Panc1 (cell line): ENCODE data around the gene MYH7. TPM values are rescaled to one million over a fixed set of nuclear protein-coding genes. Genes with fewer than 3 reads are reported as not detected.

Experiments used
- ATAC-seq: fragments of 200-7000 bp; cut with Tn5 transposase; 2 replicates; pipeline ENCODE4 v1.9.1; 2020; ENCODE audit warnings: mild to moderate bottlenecking, moderate library complexity
- BruUV-seq: library from RNA; stranded (reverse); fragments of 400-500 nt; replicated peaks from 2 replicates; lab custom pipeline; 2021; lab: Mats Ljungman, UMichigan
- CTCF ChIA-PET: fragments of 300-600 bp; sonication (Branson Sonifier 250); formaldehyde crosslinking; loops from one replicate; lab custom pipeline; 2022; ENCODE audit warnings: antibody characterized with exemption; lab: Charles Lee
- POLR2A ChIA-PET: fragments of 300-600 bp; sonication (Branson Sonifier 250); formaldehyde crosslinking; loops from one replicate; lab custom pipeline; 2022; ENCODE audit warnings: antibody characterized with exemption; lab: Charles Lee
- DNase-seq: peaks from one replicate; pipeline ENCODE4 v3.0.0-alpha.2; 2010; ENCODE audit warnings: low read depth, low spot score
- H3K27ac ChIP-seq: 2 replicates; pipeline ENCODE4 v1.5.1; 2011; ENCODE audit warnings: mild to moderate bottlenecking, low read length, inconsistent platforms
- H3K27me3 ChIP-seq: fragments of 200-500 bp; sonication (Bioruptor generic); 2 replicates; pipeline ENCODE4 v1.6.0; 2014; ENCODE audit warnings: low read length, inconsistent platforms; ENCODE audit not compliant: control insufficient read depth, insufficient read depth
- H3K36me3 ChIP-seq: fragments of 200-500 bp; sonication (Bioruptor generic); 2 replicates; pipeline ENCODE4 v1.5.1; 2014; ENCODE audit warnings: inconsistent platforms, mild to moderate bottlenecking, low read length, moderate library complexity; ENCODE audit not compliant: control insufficient read depth, insufficient read depth
- H3K4me1 ChIP-seq: 2 replicates; pipeline ENCODE4 v1.5.1; 2011; ENCODE audit warnings: inconsistent platforms, mild to moderate bottlenecking, low read length, moderate library complexity; ENCODE audit not compliant: control insufficient read depth, insufficient read depth
- H3K4me3 ChIP-seq, 2 experiments: 2 replicates each; pipeline ENCODE4 v1.5.1; 2011 to 2012; ENCODE audit warnings: low read depth in 2 of 2, low read length in 2 of 2, mild to moderate bottlenecking in 2 of 2, inconsistent platforms in 1 of 2, moderate library complexity in 1 of 2
- H3K9me3 ChIP-seq: fragments of 200-500 bp; sonication (Bioruptor generic); 2 replicates; pipeline ENCODE4 v1.5.1; 2014; ENCODE audit warnings: low read depth, mild to moderate bottlenecking, inconsistent platforms, low read length, moderate library complexity; ENCODE audit not compliant: control insufficient read depth, insufficient read depth
- CTCF ChIP-seq: fragments of 450-650 bp; IDR thresholded peaks from 2 replicates; pipeline ENCODE4 v1.5.1; 2017; ENCODE audit warnings: mild to moderate bottlenecking
- POLR2AphosphoS5 ChIP-seq: IDR thresholded peaks from 2 replicates; pipeline ENCODE4 v1.6.1; 2012; ENCODE audit warnings: mild to moderate bottlenecking, low read depth, low read length, moderate library complexity
- REST ChIP-seq, 2 experiments: IDR thresholded peaks; 2 replicates each; pipeline ENCODE4 v1.6.1; 2011 to 2012; ENCODE audit warnings: low read depth in 2 of 2, control low read depth in 1 of 2, low read length in 1 of 2, mild to moderate bottlenecking in 1 of 2, moderate library complexity in 1 of 2; ENCODE audit not compliant: insufficient read depth in 1 of 2
- SIN3A ChIP-seq: IDR thresholded peaks from 2 replicates; pipeline ENCODE4 v1.6.1; 2012; ENCODE audit warnings: low read depth, mild to moderate bottlenecking, low read length, moderate library complexity, borderline replicate concordance; ENCODE audit not compliant: insufficient read depth
- TCF7L2 ChIP-seq: IDR thresholded peaks from 2 replicates; pipeline ENCODE4 v1.6.1; 2011; ENCODE audit warnings: mild to moderate bottlenecking, low read depth, low read length, inconsistent platforms
- in situ Hi-C: cut with HindIII; loops from 2 replicates; pipeline ENCODE4 v1.10.0; 2016; ENCODE audit warnings: low sequenced_read_pairs, low pct_unique_long_range_greater_than_20kb
- intact Hi-C: fragments of 100-400 bp; cut with micrococcal nuclease; formaldehyde crosslinking; loops from one replicate; pipeline ENCODE4 v1.10.0; 2022; ENCODE audit not compliant: unreplicated experiment
- total RNA-seq: library from RNA; stranded (reverse); gene quantifications from one replicate; pipeline ENCODE4 v1.2.1, GENCODE V29; 2021; ENCODE audit not compliant: unreplicated experiment

Gene MYH7
- total RNA-seq, 1 experiment from 2014 or later = not detected

- Histone ChIP-seq H3K36me3 (no peaks in the 10 kb centered on the region), H3K27me3 (no peaks in the 10 kb centered on the region; the same call in 1 of the 2 replicates), H3K9me3 (no peaks in the 10 kb centered on the region), H3K4me3 (no peak overlapping the region), H3K4me1 (no peaks in the 10 kb centered on the region), H3K27ac (no peak overlapping the region)
- CTCF ChIA-PET = no interaction called here
- ATAC-seq = no peak
- in situ Hi-C loops (no loop called here), intact Hi-C loops (no loop called here)
- TF ChIP-seq POLR2AphosphoS5 (no peak), SIN3A (no peak), CTCF (no peak), REST (IDR thresholded peaks at IDR 0.05; ENCODE audit: insufficient read depth in 1 of 2, low read depth in 2 of 2, low read length in 1 of 2) (no peak)
- BruUV-seq = no TSS peak
- POLR2A ChIA-PET = no interaction called here
- DNase-seq = no peak
These were observed 805 bp downstream of the MYH7 start for GRCh38 chr14:23434488-23435222.

- no TSS peak for BruUV-seq
- intact Hi-C loops (no loop called here), in situ Hi-C loops (no loop called here)
- ATAC-seq (no peak), DNase-seq (no peak)
- CTCF ChIA-PET = no interaction called here
- H3K4me1 ChIP-seq = no peaks in the 10 kb centered on the region
- H3K27me3 ChIP-seq = no peaks in the 10 kb centered on the region; the same call in 1 of the 2 replicates
- no peak overlapping the region for H3K27ac ChIP-seq
- H3K36me3 ChIP-seq = no peaks in the 10 kb centered on the region
- H3K9me3 ChIP-seq = no peaks in the 10 kb centered on the region
- no peak overlapping the region for H3K4me3 ChIP-seq
- TF ChIP-seq SIN3A = no peak
- POLR2A ChIA-PET = no interaction called here
These were observed 2.0 kb downstream of the MYH7 start for GRCh38 chr14:23433457-23433856.

- no peak overlapping the region for H3K4me3 ChIP-seq
- TF ChIP-seq CTCF = no peak
- TF ChIP-seq SIN3A = no peak
- no peak for TF ChIP-seq TCF7L2
- H3K36me3 ChIP-seq = no peaks in the 10 kb centered on the region
- no peaks in the 10 kb centered on the region for H3K9me3 ChIP-seq
- in situ Hi-C loops (no loop called here), intact Hi-C loops (no loop called here)
- CTCF ChIA-PET = no interaction called here
- H3K27ac ChIP-seq = no peak overlapping the region
- ATAC-seq (no peak), DNase-seq (no peak)
- no peaks in the 10 kb centered on the region for H3K4me1 ChIP-seq
- POLR2A ChIA-PET = no interaction called here
- no peaks in the 10 kb centered on the region; the same call in 1 of the 2 replicates for H3K27me3 ChIP-seq
- no TSS peak for BruUV-seq
These were observed 2.5 kb downstream of the MYH7 start for GRCh38 chr14:23432946-23433345.
